AG09309 (cell line): Measurements from ENCODE around the gene TECPR1.

ENCODE experiments used
- DNase-seq: peaks from one replicate; pipeline ENCODE4 v3.0.0-alpha.2; 2010; ENCODE audit warnings: low read depth
- H3K4me3 ChIP-seq: 2 replicates; pipeline ENCODE4 v1.5.1; 2011; ENCODE audit warnings: mild to moderate bottlenecking, low read depth, low read length, moderate library complexity; ENCODE audit not compliant: control insufficient read depth
- CTCF ChIP-seq: IDR thresholded peaks from 2 replicates; pipeline ENCODE4 v1.5.1; 2011; ENCODE audit warnings: mild to moderate bottlenecking, low read depth, low read length, inconsistent platforms; ENCODE audit not compliant: insufficient read depth, control insufficient read depth; ENCODE audit errors: missing control alignments

The TECPR1 gene

GRCh38 chr7:98199131-98199530 lies 52.9 kb downstream of the TECPR1 start:
- no peak for TF ChIP-seq CTCF
- no peak for DNase-seq
- no peak overlapping the region for H3K4me3 ChIP-seq

- no peak overlapping the region for H3K4me3 ChIP-seq
- TF ChIP-seq CTCF, result no peak
- no peak for DNase-seq
These were observed 55.1 kb downstream of the TECPR1 start for GRCh38 chr7:98196706-98197605.

GRCh38 chr7:98194672-98195457 lies 57.2 kb downstream of the TECPR1 start:
- H3K4me3 ChIP-seq, result no peak overlapping the region
- TF ChIP-seq CTCF, result no peak
- no peak for DNase-seq

GRCh38 chr7:98194186-98194585 lies 57.8 kb downstream of the TECPR1 start:
- TF ChIP-seq CTCF, result no peak

GRCh38 chr7:98193474-98194180 lies 58.4 kb downstream of the TECPR1 start:
- H3K4me3 ChIP-seq, result no peak overlapping the region
- no peak for TF ChIP-seq CTCF
- no peak for DNase-seq

More at GRCh38 chr7:98194186-98194585, 57.8 kb downstream of the TECPR1 start:
- H3K4me3 ChIP-seq, result no peak overlapping the region
- no peak for DNase-seq

- no peak for DNase-seq
- no peak overlapping the region for H3K4me3 ChIP-seq
- TF ChIP-seq CTCF, result no peak
These were observed 59.1 kb downstream of the TECPR1 start for GRCh38 chr7:98192781-98193457.
